Subcutaneous adipose tissue (tissue), 4 donors: ENCODE measurements around the gene NTSR1. TPM values are rescaled to one million over a fixed set of nuclear protein-coding genes. Genes with fewer than 3 reads are reported as not detected.

ENCODE experiments used
- total RNA-seq, 4 donors: library from RNA; depleted of rRNA; stranded (reverse); fragments of >200 nt; gene quantifications; one replicate each; pipeline ENCODE4 v1.1.0, GENCODE V29; 2016
- TF ChIP-seq, protein P1 (sequence below): fragments of 450-650 bp; IDR thresholded peaks from one replicate; pipeline ENCODE4 v1.5.1; 2016; ENCODE audit warnings: low read depth, mild to moderate bottlenecking, control low read depth, antibody characterized with exemption, moderate library complexity

The NTSR1 gene
- total RNA-seq, 4 donors from 2014 or later, result 0.16 TPM; not detected in 3

GRCh38 chr20:62667530-62668440 lies 40.9 kb upstream of the NTSR1 start:
- TF ChIP-seq, protein P1, sequence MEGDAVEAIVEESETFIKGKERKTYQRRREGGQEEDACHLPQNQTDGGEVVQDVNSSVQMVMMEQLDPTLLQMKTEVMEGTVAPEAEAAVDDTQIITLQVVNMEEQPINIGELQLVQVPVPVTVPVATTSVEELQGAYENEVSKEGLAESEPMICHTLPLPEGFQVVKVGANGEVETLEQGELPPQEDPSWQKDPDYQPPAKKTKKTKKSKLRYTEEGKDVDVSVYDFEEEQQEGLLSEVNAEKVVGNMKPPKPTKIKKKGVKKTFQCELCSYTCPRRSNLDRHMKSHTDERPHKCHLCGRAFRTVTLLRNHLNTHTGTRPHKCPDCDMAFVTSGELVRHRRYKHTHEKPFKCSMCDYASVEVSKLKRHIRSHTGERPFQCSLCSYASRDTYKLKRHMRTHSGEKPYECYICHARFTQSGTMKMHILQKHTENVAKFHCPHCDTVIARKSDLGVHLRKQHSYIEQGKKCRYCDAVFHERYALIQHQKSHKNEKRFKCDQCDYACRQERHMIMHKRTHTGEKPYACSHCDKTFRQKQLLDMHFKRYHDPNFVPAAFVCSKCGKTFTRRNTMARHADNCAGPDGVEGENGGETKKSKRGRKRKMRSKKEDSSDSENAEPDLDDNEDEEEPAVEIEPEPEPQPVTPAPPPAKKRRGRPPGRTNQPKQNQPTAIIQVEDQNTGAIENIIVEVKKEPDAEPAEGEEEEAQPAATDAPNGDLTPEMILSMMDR, result no peak

GRCh38 chr20:62668441-62669027 lies 40.1 kb upstream of the NTSR1 start:
- TF ChIP-seq, protein P1, result no peak

DNA sequence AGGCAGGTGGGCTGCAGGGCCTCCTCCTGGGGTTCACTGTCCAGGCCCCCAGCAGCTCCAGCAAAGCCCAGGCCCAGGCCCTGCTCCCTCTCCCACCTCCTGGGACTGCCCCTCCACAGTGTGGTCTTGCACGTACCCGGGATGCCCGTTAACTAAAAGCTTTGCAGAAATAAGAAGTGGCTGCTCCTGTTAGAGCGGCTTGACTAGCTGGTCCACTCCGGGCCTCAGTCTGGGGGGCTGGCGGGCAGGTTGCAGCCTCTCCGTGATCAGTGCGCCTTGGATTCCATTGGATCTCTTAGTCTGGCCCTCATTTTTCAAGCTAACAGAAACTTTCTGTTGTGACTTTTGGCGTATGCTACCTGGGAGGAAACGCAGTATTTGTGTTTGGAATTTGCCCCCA lies 39.4 kb upstream of the NTSR1 start:
- TF ChIP-seq, protein P1, result no peak

DNA sequence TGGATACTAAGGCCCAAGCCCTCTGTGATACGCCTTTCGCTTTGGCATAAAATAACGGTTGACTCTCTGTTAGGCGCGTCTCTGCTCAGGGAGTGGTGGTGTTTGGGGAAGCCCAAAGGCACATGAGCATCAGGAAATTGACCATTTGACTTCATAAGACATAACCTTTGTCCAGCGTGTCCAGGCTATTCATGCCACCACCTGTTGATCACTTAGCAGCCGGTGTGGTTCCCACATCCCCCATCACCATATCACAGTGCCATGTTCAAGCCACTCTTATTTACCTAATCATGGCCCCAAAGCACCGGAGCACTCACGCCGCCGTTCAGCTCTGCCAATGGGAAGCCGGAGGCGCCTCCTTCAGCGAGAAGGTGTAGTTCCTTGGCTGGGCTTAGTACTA lies 38.5 kb upstream of the NTSR1 start:
- TF ChIP-seq, protein P1, result no peak

DNA sequence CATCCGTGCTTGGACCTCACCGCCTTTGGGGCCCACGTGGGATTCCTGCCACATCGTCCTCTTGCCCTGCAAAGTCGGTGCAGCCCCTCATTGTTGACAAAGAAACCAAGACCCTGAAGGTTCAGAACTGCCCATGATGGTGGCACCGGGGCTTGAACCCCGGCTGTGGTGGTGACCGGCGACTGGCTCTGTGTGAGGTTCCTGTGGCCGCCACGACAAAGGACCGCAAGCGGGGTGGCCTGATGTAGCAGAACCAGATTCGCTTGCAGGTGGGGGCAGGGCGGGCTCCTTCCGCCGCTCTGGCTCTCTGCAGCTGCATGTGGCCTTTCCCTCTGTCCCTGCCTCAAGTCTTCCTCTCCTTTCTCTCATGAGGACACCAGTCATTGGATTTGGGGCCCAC lies 37.6 kb upstream of the NTSR1 start:
- TF ChIP-seq, protein P1, result no peak

DNA sequence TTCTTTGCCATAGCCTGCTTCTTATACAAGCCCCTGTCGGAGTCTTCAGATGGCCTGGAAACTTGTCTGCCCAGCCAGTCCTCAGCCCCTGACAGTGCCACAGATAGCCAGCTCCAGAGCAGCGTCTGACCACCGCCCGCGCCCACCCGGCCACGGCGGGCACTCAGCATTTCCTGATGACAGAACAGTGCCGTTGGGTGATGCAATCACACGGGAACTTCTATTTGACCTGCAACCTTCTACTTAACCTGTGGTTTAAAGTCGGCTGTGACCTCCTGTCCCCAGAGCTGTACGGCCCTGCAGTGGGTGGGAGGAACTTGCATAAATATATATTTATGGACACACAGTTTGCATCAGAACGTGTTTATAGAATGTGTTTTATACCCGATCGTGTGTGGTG lies 36.9 kb upstream of the NTSR1 start:
- TF ChIP-seq, protein P1, result no peak

DNA sequence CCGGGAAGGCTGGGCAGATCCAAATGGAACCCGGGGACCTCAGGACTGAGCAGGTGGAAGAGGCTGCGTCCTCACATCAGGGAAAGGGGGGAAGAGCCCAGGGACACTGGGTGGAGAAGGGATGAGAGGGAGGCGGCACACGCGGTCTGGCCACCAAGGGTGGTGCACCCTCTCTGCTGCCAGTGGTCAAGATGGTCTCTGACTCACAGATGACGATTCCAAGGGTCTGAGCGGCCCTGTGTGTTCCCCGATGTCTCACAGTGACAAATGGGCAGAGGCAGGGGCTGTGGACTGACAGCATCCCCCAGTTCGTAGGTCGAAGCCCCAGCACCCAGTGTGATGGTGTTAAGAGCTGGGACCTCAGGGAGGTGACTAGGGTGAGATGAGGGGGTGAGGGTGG lies 34.3 kb upstream of the NTSR1 start:
- TF ChIP-seq, protein P1, result no peak
